ENCODE measurements around the gene MTCH1.

MTCH1 gene

DNA sequence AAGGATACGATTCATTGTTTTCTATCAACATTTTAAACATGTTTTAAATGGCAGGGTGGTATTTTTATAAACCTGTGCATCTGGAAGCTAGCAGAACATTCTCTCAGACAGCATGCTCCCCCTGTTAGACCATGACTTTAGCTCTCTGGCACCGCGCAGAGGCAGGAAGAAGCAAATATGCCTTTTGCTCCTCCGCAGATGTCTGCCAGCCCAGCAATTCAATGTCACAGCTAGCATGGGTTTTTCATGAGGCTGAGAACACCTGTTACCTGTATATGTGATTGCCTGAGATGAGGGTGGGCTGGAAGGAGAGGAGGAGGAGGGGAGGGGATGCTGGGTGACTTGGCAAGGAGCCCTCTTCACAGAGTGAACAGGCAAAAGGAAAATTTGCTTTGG is 6.7 kb downstream of the MTCH1 start:
- DNase-seq (ENCODE audit: insufficient read length, low spot score) (no peak), FAIRE-seq (peak; percentile 23)
- TF ChIP-seq POLR2AphosphoS5 (IDR thresholded peaks at IDR 0.05; ENCODE audit: low read depth, low read length) = no peak
- TF ChIP-seq PAX5 (IDR thresholded peaks at IDR 0.05; ENCODE audit: insufficient read depth, low read length, severe bottlenecking) = no peak
- TF ChIP-seq POLR2A (IDR thresholded peaks at IDR 0.05; ENCODE audit: low read depth, low read length) = no peak
- TF ChIP-seq POU2F2 (IDR thresholded peaks at IDR 0.05; ENCODE audit: low read depth, low read length) = no peak
- TF ChIP-seq SPI1 (IDR thresholded peaks at IDR 0.05; ENCODE audit: low read depth, low read length) = no peak
- no peak for TF ChIP-seq TAF1 (IDR thresholded peaks at IDR 0.05; ENCODE audit: low read depth, low read length)

DNA sequence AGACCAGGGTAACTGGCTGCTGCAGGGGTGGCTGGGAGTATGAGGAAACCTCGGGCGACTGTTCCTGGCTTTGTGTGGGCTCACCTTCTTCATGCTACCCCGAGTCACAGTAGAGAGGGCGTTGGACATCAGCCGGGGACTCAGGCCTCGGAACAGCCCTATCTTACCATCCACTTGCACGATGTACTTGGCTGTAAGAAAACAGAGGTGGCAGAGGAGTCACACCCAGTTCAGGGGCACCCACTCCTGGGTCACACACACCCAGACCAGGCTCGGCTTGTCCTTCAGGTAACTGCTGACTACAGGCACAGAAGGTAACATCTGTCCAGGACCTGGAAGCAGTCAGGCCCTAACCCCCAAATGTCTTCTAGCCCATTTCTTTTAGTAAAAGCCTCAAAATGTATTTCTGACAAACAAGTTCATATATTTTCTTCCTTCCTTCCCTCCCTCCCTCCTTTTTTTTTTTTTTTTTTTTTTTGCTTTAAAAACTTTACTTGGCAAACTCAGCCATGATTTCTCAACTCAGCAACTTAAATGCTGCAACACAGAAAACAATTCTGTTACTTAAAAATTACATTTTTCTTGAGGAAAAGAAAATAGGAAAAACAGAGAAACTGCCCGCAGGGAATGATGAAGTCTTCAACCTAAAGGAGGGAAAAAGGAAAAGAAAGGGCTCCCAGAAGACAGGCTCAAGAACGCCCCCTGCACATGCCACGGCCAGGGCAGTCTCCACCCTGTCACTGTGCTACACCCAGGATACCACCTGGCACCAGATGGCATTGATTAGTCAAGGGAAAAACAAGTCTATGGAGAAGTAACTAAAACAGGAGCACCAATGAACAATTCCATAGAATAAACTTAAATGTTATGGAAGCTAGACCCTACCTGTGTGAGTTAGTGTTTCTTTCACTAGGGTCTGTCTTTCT is 7.3 kb downstream of the MTCH1 start:
- DNase-seq (ENCODE audit: insufficient read length, low spot score) = no peak
- TF ChIP-seq POU2F2 (IDR thresholded peaks at IDR 0.05; ENCODE audit: low read depth, low read length) = no peak
- no peak for TF ChIP-seq TAF1 (IDR thresholded peaks at IDR 0.05; ENCODE audit: low read depth, low read length)
- TF ChIP-seq POLR2A (IDR thresholded peaks at IDR 0.05; ENCODE audit: low read depth, low read length) = no peak
- no peak for TF ChIP-seq POLR2AphosphoS5 (IDR thresholded peaks at IDR 0.05; ENCODE audit: low read depth, low read length)
- no peak for TF ChIP-seq SPI1 (IDR thresholded peaks at IDR 0.05; ENCODE audit: low read depth, low read length)
- TF ChIP-seq PAX5 (IDR thresholded peaks at IDR 0.05; ENCODE audit: insufficient read depth, low read length, severe bottlenecking) = no peak
- FAIRE-seq = no peak

- TF ChIP-seq PAX5 (IDR thresholded peaks at IDR 0.05; ENCODE audit: insufficient read depth, low read length, severe bottlenecking) (no peak), TAF1 (IDR thresholded peaks at IDR 0.05; ENCODE audit: low read depth, low read length) (no peak), SPI1 (IDR thresholded peaks at IDR 0.05; ENCODE audit: low read depth, low read length) (no peak), POLR2A (IDR thresholded peaks at IDR 0.05; ENCODE audit: low read depth, low read length) (no peak), POLR2AphosphoS5 (IDR thresholded peaks at IDR 0.05; ENCODE audit: low read depth, low read length) (no peak; the same call in 1 of the 2 replicates), POU2F2 (IDR thresholded peaks at IDR 0.05; ENCODE audit: low read depth, low read length) (no peak)
- FAIRE-seq = no peak
- no peak for DNase-seq (ENCODE audit: insufficient read length, low spot score)
These were observed 8.5 kb downstream of the MTCH1 start for GRCh38 chr6:36977470-36977941.

DNA sequence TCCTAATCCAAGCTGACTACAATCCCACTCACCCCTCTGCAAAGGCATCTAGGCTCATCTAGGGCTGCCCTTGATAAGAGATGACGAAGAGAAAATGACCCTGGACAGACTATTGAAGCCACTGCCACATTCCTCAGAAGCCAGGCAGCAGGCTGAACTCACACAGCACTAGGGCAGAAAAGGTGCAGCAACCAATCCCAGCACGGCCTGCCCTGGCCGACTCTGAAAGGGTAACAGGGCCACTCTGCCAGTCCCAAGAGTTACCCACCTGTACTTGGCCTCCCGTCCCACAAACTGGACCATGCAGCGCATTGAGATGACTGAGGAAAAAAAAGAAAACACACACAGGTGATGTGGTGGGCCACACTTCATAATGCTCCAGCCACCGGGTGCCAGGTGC is 9.1 kb downstream of the MTCH1 start:
- TF ChIP-seq TAF1 (IDR thresholded peaks at IDR 0.05; ENCODE audit: low read depth, low read length) (no peak), SPI1 (IDR thresholded peaks at IDR 0.05; ENCODE audit: low read depth, low read length) (no peak), POLR2A (IDR thresholded peaks at IDR 0.05; ENCODE audit: low read depth, low read length) (no peak), POLR2AphosphoS5 (IDR thresholded peaks at IDR 0.05; ENCODE audit: low read depth, low read length) (no peak), PAX5 (IDR thresholded peaks at IDR 0.05; ENCODE audit: insufficient read depth, low read length, severe bottlenecking) (no peak), POU2F2 (IDR thresholded peaks at IDR 0.05; ENCODE audit: low read depth, low read length) (no peak)
- DNase-seq (ENCODE audit: insufficient read length, low spot score) (no peak), FAIRE-seq (no peak)

- DNase-seq (ENCODE audit: insufficient read length, low spot score) (no peak), FAIRE-seq (no peak)
- TF ChIP-seq POU2F2 (IDR thresholded peaks at IDR 0.05; ENCODE audit: low read depth, low read length) (no peak), POLR2AphosphoS5 (IDR thresholded peaks at IDR 0.05; ENCODE audit: low read depth, low read length) (no peak), SPI1 (IDR thresholded peaks at IDR 0.05; ENCODE audit: low read depth, low read length) (no peak), PAX5 (IDR thresholded peaks at IDR 0.05; ENCODE audit: insufficient read depth, low read length, severe bottlenecking) (no peak), TAF1 (IDR thresholded peaks at IDR 0.05; ENCODE audit: low read depth, low read length) (no peak), POLR2A (IDR thresholded peaks at IDR 0.05; ENCODE audit: low read depth, low read length) (no peak)
These were observed 9.5 kb downstream of the MTCH1 start for GRCh38 chr6:36976509-36976908.

DNA sequence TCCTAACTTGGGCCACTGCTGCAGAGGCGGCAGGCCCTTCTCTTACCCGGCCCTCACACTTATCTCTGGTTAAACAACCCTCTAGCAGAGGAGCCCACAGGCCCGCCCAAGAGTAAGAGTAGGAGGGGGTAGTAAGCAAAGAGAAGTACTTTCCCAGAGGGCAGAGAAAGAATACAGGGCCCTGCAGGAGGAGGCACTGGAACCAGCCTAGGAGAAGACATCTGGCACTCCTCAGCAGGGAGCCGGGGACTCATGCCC is 10.1 kb downstream of the MTCH1 start:
- DNase-seq (ENCODE audit: insufficient read length, low spot score) = no peak
- TF ChIP-seq TAF1 (IDR thresholded peaks at IDR 0.05; ENCODE audit: low read depth, low read length) (no peak), POLR2A (IDR thresholded peaks at IDR 0.05; ENCODE audit: low read depth, low read length) (no peak), POU2F2 (IDR thresholded peaks at IDR 0.05; ENCODE audit: low read depth, low read length) (no peak), POLR2AphosphoS5 (IDR thresholded peaks at IDR 0.05; ENCODE audit: low read depth, low read length) (no peak), PAX5 (IDR thresholded peaks at IDR 0.05; ENCODE audit: insufficient read depth, low read length, severe bottlenecking) (no peak), SPI1 (IDR thresholded peaks at IDR 0.05; ENCODE audit: low read depth, low read length) (no peak)
- FAIRE-seq = no peak

DNA sequence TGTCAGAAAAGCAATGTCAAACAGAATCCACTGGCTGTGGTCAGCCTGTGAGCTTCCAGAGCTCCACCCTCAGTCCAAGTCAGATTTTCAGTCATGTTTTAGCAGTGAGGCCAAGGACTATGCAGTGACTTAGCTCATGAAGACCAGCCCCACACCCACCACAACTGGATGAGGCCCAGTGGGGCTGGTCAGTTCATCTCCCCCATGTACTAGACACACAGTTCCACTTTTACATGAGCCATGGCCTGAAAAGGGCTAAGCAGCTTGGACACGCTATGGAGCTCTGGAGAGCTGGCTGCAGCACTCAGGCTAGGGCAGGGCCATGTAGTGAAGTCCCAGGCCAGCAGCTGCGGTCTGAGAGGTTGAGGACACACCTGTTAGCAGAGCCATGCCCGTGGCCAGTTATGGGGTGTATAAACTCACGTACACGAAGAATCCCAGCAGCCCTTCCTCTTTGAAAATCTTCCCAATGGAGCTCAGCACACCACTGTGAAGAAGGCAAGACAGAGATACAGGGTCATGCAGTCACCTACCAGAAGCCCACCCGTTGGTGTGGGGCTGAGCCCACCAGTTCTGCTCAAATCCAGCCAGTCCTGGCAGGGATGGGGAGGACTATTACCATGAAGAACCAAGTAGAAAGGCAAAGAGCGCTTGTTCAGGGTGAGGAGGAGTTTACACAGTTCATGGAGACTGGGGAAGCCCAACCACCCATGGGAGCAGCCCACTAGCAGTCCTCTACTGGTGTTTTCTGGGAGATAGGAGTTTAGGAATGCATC is 10.6 kb downstream of the MTCH1 start:
- no peak for DNase-seq (ENCODE audit: insufficient read length, low spot score)
- TF ChIP-seq PAX5 (IDR thresholded peaks at IDR 0.05; ENCODE audit: insufficient read depth, low read length, severe bottlenecking) = no peak
- no peak for TF ChIP-seq POU2F2 (IDR thresholded peaks at IDR 0.05; ENCODE audit: low read depth, low read length)
- no peak for TF ChIP-seq SPI1 (IDR thresholded peaks at IDR 0.05; ENCODE audit: low read depth, low read length)
- no peak for TF ChIP-seq POLR2AphosphoS5 (IDR thresholded peaks at IDR 0.05; ENCODE audit: low read depth, low read length)
- no peak for TF ChIP-seq TAF1 (IDR thresholded peaks at IDR 0.05; ENCODE audit: low read depth, low read length)
- no peak; the same call in 1 of the 2 replicates for TF ChIP-seq POLR2A (IDR thresholded peaks at IDR 0.05; ENCODE audit: low read depth, low read length)
- no peak for FAIRE-seq

- no peak for DNase-seq (ENCODE audit: insufficient read length, low spot score)
- TF ChIP-seq POU2F2 (IDR thresholded peaks at IDR 0.05; ENCODE audit: low read depth, low read length) (no peak), PAX5 (IDR thresholded peaks at IDR 0.05; ENCODE audit: insufficient read depth, low read length, severe bottlenecking) (no peak), SPI1 (IDR thresholded peaks at IDR 0.05; ENCODE audit: low read depth, low read length) (no peak), POLR2A (IDR thresholded peaks at IDR 0.05; ENCODE audit: low read depth, low read length) (no peak), TAF1 (IDR thresholded peaks at IDR 0.05; ENCODE audit: low read depth, low read length) (no peak), POLR2AphosphoS5 (IDR thresholded peaks at IDR 0.05; ENCODE audit: low read depth, low read length) (no peak)
- FAIRE-seq = no peak
These were observed 12.3 kb downstream of the MTCH1 start for GRCh38 chr6:36973647-36974046.

DNA sequence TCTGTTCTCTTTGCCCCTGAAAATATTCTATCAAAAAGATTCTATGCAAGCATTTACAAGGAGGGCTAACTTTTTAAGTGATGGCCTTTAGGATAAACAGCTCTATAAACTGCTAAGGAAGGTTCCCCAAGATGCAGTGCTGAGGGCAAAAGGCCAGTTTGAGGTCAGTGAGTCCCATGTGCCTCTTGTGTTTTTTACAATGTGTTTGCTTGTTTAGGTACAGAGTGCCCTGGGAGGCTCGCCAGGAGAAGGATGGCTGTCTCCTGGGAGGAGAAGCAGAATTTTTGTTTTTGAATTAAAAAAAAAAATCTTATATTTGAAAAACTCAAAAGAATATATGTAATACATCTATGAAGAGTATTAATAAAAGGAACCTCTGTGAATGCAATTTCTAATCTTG is 12.8 kb downstream of the MTCH1 start:
- DNase-seq (ENCODE audit: insufficient read length, low spot score) (no peak), FAIRE-seq (no peak)
- TF ChIP-seq POLR2A (IDR thresholded peaks at IDR 0.05; ENCODE audit: low read depth, low read length) = no peak
- no peak for TF ChIP-seq PAX5 (IDR thresholded peaks at IDR 0.05; ENCODE audit: insufficient read depth, low read length, severe bottlenecking)
- no peak for TF ChIP-seq TAF1 (IDR thresholded peaks at IDR 0.05; ENCODE audit: low read depth, low read length)

All from GM12891 (cell line).